WTC11 (cell line): ENCODE measurements around the gene AMACR. TPM values are rescaled to one million over a fixed set of nuclear protein-coding genes. Genes with fewer than 3 reads are reported as not detected.

Experiments
- ATAC-seq: fragments of 200-7000 bp; cut with Tn5 transposase; 2 replicates; pipeline ENCODE4 v1.10.0; 2021; ENCODE audit warnings: mild to moderate bottlenecking, moderate library complexity
- CTCF ChIA-PET: fragments of 300-600 bp; sonication (Branson Sonifier 250); formaldehyde crosslinking; loops from one replicate; lab custom pipeline; 2021; ENCODE audit warnings: antibody characterized with exemption; lab: Charles Lee
- POLR2A ChIA-PET: fragments of 350-600 bp; sonication (Branson Sonifier 250); formaldehyde crosslinking; loops from one replicate; lab custom pipeline; 2021; ENCODE audit warnings: antibody characterized with exemption; lab: Charles Lee
- DNase-seq: peaks from one replicate; pipeline ENCODE4 v3.0.0; 2021; ENCODE audit warnings: low spot score
- H3K27ac Mint-ChIP-seq: 2 replicates; pipeline ENCODE4 v1.8.0; 2021; ENCODE audit warnings: mixed read lengths
- H3K27me3 Mint-ChIP-seq: 2 replicates; pipeline ENCODE4 v1.8.0; 2021; ENCODE audit warnings: low read depth, mild to moderate bottlenecking, moderate library complexity, mixed read lengths
- H3K36me3 Mint-ChIP-seq: 2 replicates; pipeline ENCODE4 v1.8.0; 2021; ENCODE audit warnings: mixed read lengths
- H3K4me1 Mint-ChIP-seq: 2 replicates; pipeline ENCODE4 v1.8.0; 2022; ENCODE audit warnings: mixed read lengths
- H3K4me3 Mint-ChIP-seq: 2 replicates; pipeline ENCODE4 v1.8.0; 2021; ENCODE audit warnings: mild to moderate bottlenecking, moderate library complexity, mixed read lengths
- H3K9me3 Mint-ChIP-seq: 2 replicates; pipeline ENCODE4 v1.8.0; 2021; ENCODE audit warnings: mixed read lengths
- ETV6 ChIP-seq: sonication (generic); formaldehyde crosslinking; IDR thresholded peaks from 2 replicates; pipeline ENCODE4 v1.8.1; 2022; ENCODE audit warnings: mild to moderate bottlenecking, missing genetic modification reagents
- GABPB1 ChIP-seq: sonication (generic); formaldehyde crosslinking; IDR thresholded peaks from 2 replicates; pipeline ENCODE4 v1.8.1; 2023; ENCODE audit warnings: mild to moderate bottlenecking, missing genetic modification reagents
- HMGA2 ChIP-seq: fragments of 250-450 bp; sonication (Bioruptor Pico); IDR thresholded peaks from 2 replicates; pipeline ENCODE4 v1.4.0; 2021; ENCODE audit warnings: mild to moderate bottlenecking, moderate library complexity
- KAT7 ChIP-seq: sonication (generic); formaldehyde crosslinking; IDR thresholded peaks from 2 replicates; pipeline ENCODE4 v1.8.1; 2023; ENCODE audit warnings: missing genetic modification reagents, mild to moderate bottlenecking, borderline replicate concordance
- NFYB ChIP-seq: sonication (generic); formaldehyde crosslinking; conservative IDR thresholded peaks from 2 replicates; pipeline ENCODE4 v1.8.0; 2022; ENCODE audit warnings: low read depth, missing genetic modification reagents
- NR3C1 ChIP-seq: sonication (generic); formaldehyde crosslinking; conservative IDR thresholded peaks from 2 replicates; pipeline ENCODE4 v1.8.1; 2023; ENCODE audit warnings: low read depth, mild to moderate bottlenecking, missing genetic modification reagents
- SP1 ChIP-seq: sonication (generic); formaldehyde crosslinking; conservative IDR thresholded peaks from 2 replicates; pipeline ENCODE4 v1.8.1; 2022; ENCODE audit warnings: missing genetic modification reagents
- TEAD4 ChIP-seq: sonication (generic); formaldehyde crosslinking; IDR thresholded peaks from 2 replicates; pipeline ENCODE4 v1.8.0; 2022; ENCODE audit warnings: mild to moderate bottlenecking, missing genetic modification reagents
- ZBTB21 ChIP-seq: sonication (generic); formaldehyde crosslinking; IDR thresholded peaks from 2 replicates; pipeline ENCODE4 v1.8.1; 2023; ENCODE audit warnings: mild to moderate bottlenecking, missing genetic modification reagents, borderline replicate concordance
- ZNF138 ChIP-seq: sonication (generic); formaldehyde crosslinking; conservative IDR thresholded peaks from 2 replicates; pipeline ENCODE4 v1.8.1; 2022; ENCODE audit warnings: mild to moderate bottlenecking, moderate library complexity, missing genetic modification reagents
- ZNF263 ChIP-seq: sonication (generic); formaldehyde crosslinking; IDR thresholded peaks from 2 replicates; pipeline ENCODE4 v1.8.1; 2022; ENCODE audit warnings: low read depth, mild to moderate bottlenecking, moderate library complexity, missing genetic modification reagents
- ZNF317 ChIP-seq: sonication (generic); formaldehyde crosslinking; IDR thresholded peaks from 2 replicates; pipeline ENCODE4 v1.8.1; 2023; ENCODE audit warnings: low read depth, mild to moderate bottlenecking, moderate library complexity, missing genetic modification reagents, borderline replicate concordance
- total RNA-seq: library from RNA; stranded (reverse); gene quantifications from 3 replicates; pipeline ENCODE4 v1.2.3, GENCODE V29; 2021
- TF ChIP-seq, protein P1 (sequence below): sonication (generic); formaldehyde crosslinking; IDR thresholded peaks from 2 replicates; pipeline ENCODE4 v1.8.0; 2022; ENCODE audit warnings: mild to moderate bottlenecking, missing genetic modification reagents
- TF ChIP-seq, protein P2 (sequence below): fragments of 250-450 bp; sonication (Bioruptor Pico); IDR thresholded peaks from 2 replicates; pipeline ENCODE4 v1.9.0; 2021; ENCODE audit warnings: moderate library complexity, mild to moderate bottlenecking, inconsistent platforms, borderline replicate concordance
- TF ChIP-seq, protein P3 (sequence below): fragments of 250-450 bp; sonication (Bioruptor Pico); IDR thresholded peaks from 2 replicates; pipeline ENCODE4 v2.1.2; 2022; ENCODE audit warnings: mild to moderate bottlenecking, moderate library complexity
- TF ChIP-seq, protein P4 (sequence below): sonication (generic); formaldehyde crosslinking; conservative IDR thresholded peaks from 2 replicates; pipeline ENCODE4 v1.8.1; 2022; ENCODE audit warnings: mild to moderate bottlenecking, missing genetic modification reagents
- TF ChIP-seq, protein P5 (sequence below): sonication (generic); formaldehyde crosslinking; IDR thresholded peaks from 2 replicates; pipeline ENCODE4 v1.8.0; 2022; ENCODE audit warnings: mild to moderate bottlenecking, missing genetic modification reagents
- TF ChIP-seq, protein P6 (sequence below): fragments of 200-600 bp; IDR thresholded peaks from 2 replicates; pipeline ENCODE4 v1.8.0; 2022; ENCODE audit warnings: antibody characterized with exemption
- TF ChIP-seq, protein P7 (sequence below): sonication (generic); formaldehyde crosslinking; IDR thresholded peaks from 2 replicates; pipeline ENCODE4 v1.8.1; 2022; ENCODE audit warnings: low read depth, mild to moderate bottlenecking, moderate library complexity, missing genetic modification reagents, borderline replicate concordance

AMACR gene
- total RNA-seq, 1 experiment from 2014 or later = 11.9 TPM

DNA sequence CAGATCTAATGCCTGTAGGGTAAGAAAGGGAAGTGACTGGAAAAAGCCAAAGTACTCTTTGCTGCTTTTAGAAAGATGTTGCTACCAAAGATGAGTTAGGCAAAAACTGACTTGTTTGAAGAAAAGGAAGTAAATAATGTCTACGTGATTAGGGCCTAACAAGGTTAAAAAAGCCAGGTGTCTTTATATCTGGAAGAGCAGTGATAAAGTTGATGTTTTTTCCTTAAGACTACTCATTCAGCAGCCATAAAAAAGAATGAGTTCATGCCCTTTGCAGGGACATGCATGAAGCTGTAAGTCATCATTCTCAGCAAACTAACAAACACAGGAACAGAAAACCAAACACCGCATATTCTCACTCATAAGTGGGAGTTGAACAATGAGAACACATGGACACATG lies 13.5 kb upstream of the AMACR start (continued):
- TF ChIP-seq, protein P1, sequence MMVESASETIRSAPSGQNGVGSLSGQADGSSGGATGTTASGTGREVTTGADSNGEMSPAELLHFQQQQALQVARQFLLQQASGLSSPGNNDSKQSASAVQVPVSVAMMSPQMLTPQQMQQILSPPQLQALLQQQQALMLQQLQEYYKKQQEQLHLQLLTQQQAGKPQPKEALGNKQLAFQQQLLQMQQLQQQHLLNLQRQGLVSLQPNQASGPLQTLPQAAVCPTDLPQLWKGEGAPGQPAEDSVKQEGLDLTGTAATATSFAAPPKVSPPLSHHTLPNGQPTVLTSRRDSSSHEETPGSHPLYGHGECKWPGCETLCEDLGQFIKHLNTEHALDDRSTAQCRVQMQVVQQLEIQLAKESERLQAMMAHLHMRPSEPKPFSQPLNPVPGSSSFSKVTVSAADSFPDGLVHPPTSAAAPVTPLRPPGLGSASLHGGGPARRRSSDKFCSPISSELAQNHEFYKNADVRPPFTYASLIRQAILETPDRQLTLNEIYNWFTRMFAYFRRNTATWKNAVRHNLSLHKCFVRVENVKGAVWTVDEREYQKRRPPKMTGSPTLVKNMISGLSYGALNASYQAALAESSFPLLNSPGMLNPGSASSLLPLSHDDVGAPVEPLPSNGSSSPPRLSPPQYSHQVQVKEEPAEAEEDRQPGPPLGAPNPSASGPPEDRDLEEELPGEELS (CRISPR knock-in tag) = no peak
- TF ChIP-seq, protein P2, sequence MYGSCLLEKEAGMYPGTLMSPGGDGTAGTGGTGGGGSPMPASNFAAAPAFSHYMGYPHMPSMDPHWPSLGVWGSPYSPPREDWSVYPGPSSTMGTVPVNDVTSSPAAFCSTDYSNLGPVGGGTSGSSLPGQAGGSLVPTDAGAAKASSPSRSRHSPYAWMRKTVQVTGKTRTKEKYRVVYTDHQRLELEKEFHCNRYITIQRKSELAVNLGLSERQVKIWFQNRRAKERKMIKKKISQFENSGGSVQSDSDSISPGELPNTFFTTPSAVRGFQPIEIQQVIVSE (CRISPR knock-in tag) = no peak
- TF ChIP-seq NR3C1 (CRISPR knock-in tag) (no peak), NFYB (CRISPR knock-in tag) (no peak), KAT7 (no peak)
- TF ChIP-seq, all 79 proteins: peak for 0

DNA sequence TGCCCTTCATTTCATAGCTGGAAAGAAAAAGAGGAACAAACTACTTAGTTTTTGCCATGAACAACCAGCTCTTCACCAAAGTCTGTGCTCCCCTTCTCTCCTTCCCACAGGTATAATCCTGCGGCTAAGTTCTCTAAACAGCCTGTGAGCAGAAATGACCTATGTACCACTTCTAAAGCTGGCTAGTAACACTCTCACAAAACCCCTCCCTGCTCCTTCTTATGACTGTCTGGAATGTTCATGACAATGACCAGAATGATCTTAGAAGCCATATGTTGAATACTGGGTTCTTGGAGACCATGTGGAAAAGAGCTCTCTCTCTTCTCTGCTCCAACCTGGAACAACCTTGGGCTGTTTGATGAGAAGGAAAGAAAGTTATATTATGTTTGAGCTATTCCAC lies 12.9 kb upstream of the AMACR start:
- no peak for DNase-seq
- no peaks in the 10 kb centered on the region for H3K27me3 Mint-ChIP-seq
- H3K27ac Mint-ChIP-seq = no peak overlapping the region
- H3K9me3 Mint-ChIP-seq = no peaks in the 10 kb centered on the region
- no peak for TF ChIP-seq TEAD4 (CRISPR knock-in tag)
- no peak for TF ChIP-seq SP1 (CRISPR knock-in tag)
- TF ChIP-seq, protein P3, sequence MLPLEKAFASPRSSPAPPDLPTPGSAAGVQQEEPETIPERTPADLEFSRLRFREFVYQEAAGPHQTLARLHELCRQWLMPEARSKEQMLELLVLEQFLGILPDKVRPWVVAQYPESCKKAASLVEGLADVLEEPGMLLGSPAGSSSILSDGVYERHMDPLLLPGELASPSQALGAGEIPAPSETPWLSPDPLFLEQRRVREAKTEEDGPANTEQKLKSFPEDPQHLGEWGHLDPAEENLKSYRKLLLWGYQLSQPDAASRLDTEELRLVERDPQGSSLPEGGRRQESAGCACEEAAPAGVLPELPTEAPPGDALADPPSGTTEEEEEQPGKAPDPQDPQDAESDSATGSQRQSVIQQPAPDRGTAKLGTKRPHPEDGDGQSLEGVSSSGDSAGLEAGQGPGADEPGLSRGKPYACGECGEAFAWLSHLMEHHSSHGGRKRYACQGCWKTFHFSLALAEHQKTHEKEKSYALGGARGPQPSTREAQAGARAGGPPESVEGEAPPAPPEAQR (CRISPR knock-in tag) = no peak
- no peak for TF ChIP-seq ZBTB21 (CRISPR knock-in tag)
- TF ChIP-seq ZNF317 (CRISPR knock-in tag) = no peak
- no peak for TF ChIP-seq ZNF263 (CRISPR knock-in tag)
- TF ChIP-seq, protein P4, sequence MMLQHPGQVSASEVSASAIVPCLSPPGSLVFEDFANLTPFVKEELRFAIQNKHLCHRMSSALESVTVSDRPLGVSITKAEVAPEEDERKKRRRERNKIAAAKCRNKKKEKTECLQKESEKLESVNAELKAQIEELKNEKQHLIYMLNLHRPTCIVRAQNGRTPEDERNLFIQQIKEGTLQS (CRISPR knock-in tag) = no peak
- TF ChIP-seq, protein P5, sequence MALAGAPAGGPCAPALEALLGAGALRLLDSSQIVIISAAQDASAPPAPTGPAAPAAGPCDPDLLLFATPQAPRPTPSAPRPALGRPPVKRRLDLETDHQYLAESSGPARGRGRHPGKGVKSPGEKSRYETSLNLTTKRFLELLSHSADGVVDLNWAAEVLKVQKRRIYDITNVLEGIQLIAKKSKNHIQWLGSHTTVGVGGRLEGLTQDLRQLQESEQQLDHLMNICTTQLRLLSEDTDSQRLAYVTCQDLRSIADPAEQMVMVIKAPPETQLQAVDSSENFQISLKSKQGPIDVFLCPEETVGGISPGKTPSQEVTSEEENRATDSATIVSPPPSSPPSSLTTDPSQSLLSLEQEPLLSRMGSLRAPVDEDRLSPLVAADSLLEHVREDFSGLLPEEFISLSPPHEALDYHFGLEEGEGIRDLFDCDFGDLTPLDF (CRISPR knock-in tag) = no peak
- TF ChIP-seq, all 79 proteins: peak for 0
- ChIA-PET POLR2A (no interaction called here), CTCF (no interaction called here)
- no peaks in the 10 kb centered on the region for H3K36me3 Mint-ChIP-seq
- no peak for ATAC-seq
- H3K4me3 Mint-ChIP-seq = no peak overlapping the region
- peaks cover 20% of the 10 kb centered on the region for H3K4me1 Mint-ChIP-seq

DNA sequence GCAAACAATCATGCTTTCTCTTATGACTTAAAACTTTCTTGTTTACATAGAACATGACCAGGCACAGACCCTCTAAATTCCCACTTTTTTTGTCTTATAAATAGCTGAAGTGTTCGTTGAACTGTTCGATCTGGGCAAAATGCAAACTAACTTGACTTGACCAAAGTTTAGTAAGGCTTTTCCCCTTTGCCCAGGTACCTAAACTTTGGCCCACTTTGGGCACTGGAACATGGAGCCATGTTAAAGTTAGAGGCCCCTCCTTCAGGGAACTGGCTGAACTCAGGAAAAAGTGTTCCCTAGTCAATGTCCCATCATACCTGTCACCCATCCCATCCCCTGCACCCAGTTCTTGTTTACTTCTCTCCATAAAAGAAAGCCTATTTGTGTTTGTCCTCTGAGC lies 9.4 kb upstream of the AMACR start:
- no peaks in the 10 kb centered on the region for H3K36me3 Mint-ChIP-seq
- H3K4me3 Mint-ChIP-seq = no peak overlapping the region
- DNase-seq (no peak), ATAC-seq (no peak)
- peaks cover 9% of the 10 kb centered on the region for H3K9me3 Mint-ChIP-seq
- H3K4me1 Mint-ChIP-seq = peaks cover 7% of the 10 kb centered on the region
- TF ChIP-seq GABPB1 (CRISPR knock-in tag) (no peak), ETV6 (CRISPR knock-in tag) (no peak), ZNF138 (no peak), HMGA2 (CRISPR knock-in tag) (no peak), ZNF317 (CRISPR knock-in tag) (no peak)
- TF ChIP-seq, protein P6, sequence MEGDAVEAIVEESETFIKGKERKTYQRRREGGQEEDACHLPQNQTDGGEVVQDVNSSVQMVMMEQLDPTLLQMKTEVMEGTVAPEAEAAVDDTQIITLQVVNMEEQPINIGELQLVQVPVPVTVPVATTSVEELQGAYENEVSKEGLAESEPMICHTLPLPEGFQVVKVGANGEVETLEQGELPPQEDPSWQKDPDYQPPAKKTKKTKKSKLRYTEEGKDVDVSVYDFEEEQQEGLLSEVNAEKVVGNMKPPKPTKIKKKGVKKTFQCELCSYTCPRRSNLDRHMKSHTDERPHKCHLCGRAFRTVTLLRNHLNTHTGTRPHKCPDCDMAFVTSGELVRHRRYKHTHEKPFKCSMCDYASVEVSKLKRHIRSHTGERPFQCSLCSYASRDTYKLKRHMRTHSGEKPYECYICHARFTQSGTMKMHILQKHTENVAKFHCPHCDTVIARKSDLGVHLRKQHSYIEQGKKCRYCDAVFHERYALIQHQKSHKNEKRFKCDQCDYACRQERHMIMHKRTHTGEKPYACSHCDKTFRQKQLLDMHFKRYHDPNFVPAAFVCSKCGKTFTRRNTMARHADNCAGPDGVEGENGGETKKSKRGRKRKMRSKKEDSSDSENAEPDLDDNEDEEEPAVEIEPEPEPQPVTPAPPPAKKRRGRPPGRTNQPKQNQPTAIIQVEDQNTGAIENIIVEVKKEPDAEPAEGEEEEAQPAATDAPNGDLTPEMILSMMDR = no peak
- TF ChIP-seq, protein P7, sequence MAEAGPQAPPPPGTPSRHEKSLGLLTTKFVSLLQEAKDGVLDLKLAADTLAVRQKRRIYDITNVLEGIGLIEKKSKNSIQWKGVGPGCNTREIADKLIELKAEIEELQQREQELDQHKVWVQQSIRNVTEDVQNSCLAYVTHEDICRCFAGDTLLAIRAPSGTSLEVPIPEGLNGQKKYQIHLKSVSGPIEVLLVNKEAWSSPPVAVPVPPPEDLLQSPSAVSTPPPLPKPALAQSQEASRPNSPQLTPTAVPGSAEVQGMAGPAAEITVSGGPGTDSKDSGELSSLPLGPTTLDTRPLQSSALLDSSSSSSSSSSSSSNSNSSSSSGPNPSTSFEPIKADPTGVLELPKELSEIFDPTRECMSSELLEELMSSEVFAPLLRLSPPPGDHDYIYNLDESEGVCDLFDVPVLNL = no peak
- no peaks in the 10 kb centered on the region for H3K27me3 Mint-ChIP-seq
- POLR2A ChIA-PET = no interaction called here
- CTCF ChIA-PET = no interaction called here
- H3K27ac Mint-ChIP-seq = no peak overlapping the region
